ENCODE results near the gene OR5AP2.
"Not testable (repeated sequence)": the region's sequence is repeated elsewhere in the genome, so short reads cannot be mapped to it uniquely, and the experiment has no call there.

Gene OR5AP2

GRCh38 chr11:56642339-56642738, at the start of gene OR5AP2:
OR5AP2 (minus strand) TSS chr11:56642439; CDS start chr11:56642439, 0 bp downstream.
- DNase-seq (ENCODE audit: low spot score): no peak

- not testable (repeated sequence) for DNase-seq (ENCODE audit: low spot score)
Measured at GRCh38 chr11:56691179-56691578, 48.9 kb upstream of the OR5AP2 start.

DNA sequence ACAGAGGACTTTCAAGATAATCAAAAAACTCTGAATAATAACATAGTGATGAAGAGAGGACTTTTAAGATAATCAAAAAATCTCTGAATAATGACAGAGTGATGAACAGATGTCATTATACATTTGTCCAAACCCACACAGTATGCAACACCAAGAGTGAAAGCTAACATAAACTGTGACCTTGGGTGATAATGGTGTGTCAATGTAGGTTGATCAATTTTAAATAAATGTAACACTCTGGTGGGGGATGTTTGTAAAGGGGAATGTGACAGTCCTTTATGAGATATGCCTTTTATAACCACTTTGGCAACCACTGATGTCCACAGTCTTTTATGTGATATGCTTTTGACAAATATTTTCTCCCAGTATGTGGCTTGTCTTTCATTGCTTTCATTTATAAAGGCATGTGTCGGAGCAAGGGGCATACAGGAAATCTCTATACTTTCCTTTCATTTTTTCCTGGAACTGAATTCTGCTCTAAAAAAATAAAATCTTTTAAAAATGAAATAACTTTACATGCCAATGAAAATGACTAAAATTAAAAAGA, 46.4 kb upstream of the OR5AP2 start:
- no peak for DNase-seq (ENCODE audit: low spot score)

DNA sequence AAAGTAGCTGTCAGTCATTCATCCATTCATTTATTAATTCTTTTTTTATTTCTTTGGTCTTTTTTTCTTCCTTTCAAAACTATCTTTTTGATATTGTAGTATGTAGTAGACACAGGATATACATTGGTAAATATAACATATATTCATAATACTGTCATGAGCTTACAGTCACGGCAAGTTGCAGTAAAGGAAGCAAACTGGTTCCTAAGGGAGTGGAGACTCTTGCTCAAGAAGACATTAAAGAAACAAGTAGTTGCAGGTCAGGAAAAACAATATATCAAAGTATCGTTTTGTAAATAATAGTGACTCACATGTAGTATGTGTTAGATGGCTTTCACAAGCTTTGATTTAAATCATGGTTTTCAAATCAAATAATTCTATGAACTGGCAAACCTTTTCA, 28.7 kb upstream of the OR5AP2 start:
- DNase-seq (ENCODE audit: low spot score): no peak

DNA sequence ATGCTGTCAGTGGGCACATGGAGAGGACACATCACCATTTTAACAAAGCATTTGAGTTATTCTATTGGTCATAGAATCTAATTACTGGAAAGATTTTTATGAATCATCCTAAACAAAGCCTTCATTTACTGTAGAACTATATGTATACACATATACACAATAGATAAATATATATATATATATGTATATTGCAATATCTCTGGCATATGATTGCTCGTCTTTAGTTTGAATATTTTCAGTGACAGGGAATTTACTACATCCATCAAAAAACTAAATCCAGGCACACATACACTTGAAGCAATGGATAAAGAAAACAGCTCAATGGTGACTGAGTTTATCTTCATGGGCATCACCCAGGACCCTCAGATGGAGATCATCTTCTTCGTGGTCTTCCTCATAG, 21.1 kb upstream of the OR5AP2 start, which contains the start of gene OR5AR1:
Gene OR5AR1, plus strand, starts transcription at position 301 of the 400 bp plus-strand sequence. Its CDS starts 0 bp downstream, at position 301.
- DNase-seq (ENCODE audit: low spot score): no peak

DNA sequence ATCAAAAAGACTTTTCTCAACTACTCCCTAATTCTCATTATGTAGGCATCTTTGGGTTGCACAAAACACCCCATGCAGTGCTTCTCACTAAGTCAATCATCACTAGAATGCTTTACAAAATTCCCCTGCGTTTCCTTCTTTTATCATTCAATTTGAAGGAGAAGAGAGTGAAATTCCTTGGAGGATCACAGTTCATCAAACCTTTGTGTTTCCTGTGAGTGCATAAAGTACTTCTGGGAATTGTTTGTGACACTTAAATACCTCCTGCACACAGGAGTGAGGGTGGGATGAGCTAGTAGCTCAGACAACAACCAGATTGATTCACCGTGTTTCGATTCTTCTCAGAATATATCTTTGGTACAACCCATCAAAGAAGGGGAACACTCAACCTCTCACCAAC, 17.5 kb upstream of the OR5AP2 start:
- no peak for DNase-seq (ENCODE audit: low spot score)

- DNase-seq (ENCODE audit: low spot score): no peak
Measured at GRCh38 chr11:56637500-56637899, 4.7 kb downstream of the OR5AP2 start.

- no peak for DNase-seq (ENCODE audit: low spot score)
Measured at GRCh38 chr11:56636861-56637260, 5.4 kb downstream of the OR5AP2 start.

GRCh38 chr11:56632329-56632728, 9.9 kb downstream of the OR5AP2 start:
- no peak for DNase-seq (ENCODE audit: low spot score)

GRCh38 chr11:56625946-56626345, 16.3 kb downstream of the OR5AP2 start:
- DNase-seq (ENCODE audit: low spot score): no peak

GRCh38 chr11:56624661-56625110, 17.6 kb downstream of the OR5AP2 start:
- DNase-seq (ENCODE audit: low spot score): no peak

GRCh38 chr11:56611174-56611573, 31.1 kb downstream of the OR5AP2 start:
- DNase-seq (ENCODE audit: low spot score): no peak

DNA sequence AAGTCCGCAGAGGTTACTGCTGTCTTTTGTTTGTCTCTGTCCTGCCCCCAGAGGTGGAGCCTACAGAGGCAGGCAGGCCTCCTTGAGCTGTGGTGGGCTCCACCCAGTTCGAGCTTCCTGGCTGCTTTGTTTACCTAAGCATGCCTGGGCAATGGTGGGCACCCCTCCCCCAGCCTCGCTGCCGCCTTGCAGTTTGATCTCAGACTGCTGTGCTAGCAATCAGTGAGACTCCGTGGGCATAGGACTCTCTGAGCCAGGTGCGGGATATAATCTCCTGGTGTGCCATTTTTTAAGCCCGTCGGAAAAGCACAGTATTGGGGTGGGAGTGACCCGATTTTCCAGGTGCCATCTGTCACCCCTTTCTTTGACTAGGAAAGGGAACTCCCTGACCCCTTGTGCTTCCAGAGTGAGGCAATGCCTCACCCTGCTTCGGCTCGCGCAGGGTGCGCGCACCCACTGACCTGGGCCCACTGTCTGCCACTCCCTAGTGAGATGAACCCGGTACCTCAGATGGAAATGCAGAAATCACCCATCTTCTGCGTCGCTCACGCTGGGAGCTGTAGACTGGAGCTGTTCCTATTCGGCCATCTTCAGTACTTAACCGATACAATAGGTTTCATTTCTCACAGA, 50.0 kb downstream of the OR5AP2 start:
- not testable (repeated sequence) for DNase-seq (ENCODE audit: low spot score)

Data from CD4-positive, alpha-beta T cell treated with Interleukin-6 at 100 ng/mL for 8 hours (primary cell).